ENCODE measurements around the gene HOXB13.

The HOXB13 gene

DNA sequence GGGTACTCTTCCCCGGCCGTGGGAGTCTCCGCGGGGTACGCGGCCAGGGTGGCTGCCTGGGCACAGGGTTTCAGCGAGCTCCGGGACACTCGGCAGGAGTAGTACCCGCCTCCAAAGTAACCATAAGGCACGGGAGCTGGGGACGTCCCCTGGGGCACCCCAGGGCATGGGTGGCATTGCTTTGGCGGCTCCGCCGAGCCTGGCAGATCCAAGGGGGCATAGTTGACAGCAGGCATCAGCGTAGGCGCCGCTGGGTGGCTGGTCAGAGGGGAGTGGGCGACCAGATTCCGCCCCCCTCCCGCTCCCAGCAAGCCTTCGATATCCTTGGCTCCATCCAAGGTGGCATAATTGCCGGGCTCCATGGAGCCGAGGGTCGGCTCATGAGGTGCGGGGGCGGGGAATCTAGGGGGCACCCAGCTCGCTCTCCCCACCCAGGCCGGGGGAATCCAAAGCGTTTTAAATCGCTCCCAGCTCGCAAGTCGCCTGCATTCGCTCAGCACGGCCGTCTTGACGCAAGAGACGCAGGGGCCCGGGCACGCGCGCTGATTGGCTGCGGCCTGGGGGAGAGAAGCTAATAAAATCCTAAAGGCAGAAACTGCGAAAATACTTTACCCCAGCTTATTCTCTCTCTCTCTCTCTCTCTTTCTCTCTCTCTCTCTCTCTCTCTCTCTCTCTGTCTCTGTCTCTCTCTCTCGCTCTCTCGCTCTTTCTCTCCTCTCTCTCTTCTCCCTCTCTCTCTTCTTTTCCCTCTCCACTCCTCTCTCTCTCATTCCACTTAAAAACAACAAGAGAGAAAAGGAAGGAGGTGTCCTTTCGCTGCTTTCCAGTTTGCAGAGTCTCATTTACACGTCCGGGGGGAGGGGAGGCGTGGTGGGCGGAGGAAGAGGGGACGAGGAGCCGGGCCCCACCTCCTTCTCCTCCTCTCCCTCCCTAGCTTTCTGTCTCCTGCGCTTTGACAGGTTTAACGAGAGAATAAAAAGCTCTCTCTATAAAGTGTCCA, at the start of gene HOXB13:
Gene HOXB13, minus strand, starts transcription at position 519 of the 1,000 bp plus-strand sequence. Its CDS starts 157 bp downstream, at position 362.
- DNase-seq (ENCODE audit: low spot score), result peak; percentile 88

DNA sequence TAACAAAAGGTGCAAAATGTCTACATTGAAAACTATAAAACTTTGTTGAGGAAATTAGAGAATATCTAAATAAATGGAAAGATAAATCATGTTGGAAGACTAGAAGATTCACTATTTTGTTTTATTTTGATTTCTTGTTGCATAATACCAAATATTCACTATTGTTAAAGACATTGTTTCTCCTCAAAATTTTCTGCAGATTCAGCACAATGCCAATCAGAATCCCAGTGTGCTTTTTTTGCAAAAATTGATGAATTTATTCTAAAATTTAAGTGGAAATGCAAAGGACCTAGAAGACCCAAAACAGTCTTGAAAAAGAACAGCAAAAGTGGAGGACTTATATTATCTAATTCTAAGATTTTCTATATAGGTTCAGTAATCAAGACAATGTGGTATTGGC, 48.1 kb upstream of the HOXB13 start:
- DNase-seq (ENCODE audit: low spot score), result no peak

DNA sequence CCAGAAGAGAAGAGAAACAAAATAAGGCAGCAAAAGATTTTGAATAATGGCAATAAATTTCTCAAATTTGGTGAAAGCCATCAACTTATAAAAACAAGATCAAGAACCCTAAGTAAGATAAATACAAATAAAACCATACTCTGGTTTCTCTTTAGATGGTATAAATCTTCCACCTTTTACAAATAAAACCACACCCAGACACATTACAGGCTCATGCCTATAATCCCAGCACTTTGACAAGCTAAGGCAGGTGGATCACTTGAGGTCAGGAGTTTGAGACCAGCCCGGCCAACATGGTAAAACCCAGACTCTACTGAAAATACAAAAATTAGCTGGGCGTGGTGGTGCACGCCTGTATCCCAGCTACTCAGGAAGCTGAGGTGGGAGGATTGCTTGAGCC, 44.7 kb upstream of the HOXB13 start:
- no peak for DNase-seq (ENCODE audit: low spot score)

DNA sequence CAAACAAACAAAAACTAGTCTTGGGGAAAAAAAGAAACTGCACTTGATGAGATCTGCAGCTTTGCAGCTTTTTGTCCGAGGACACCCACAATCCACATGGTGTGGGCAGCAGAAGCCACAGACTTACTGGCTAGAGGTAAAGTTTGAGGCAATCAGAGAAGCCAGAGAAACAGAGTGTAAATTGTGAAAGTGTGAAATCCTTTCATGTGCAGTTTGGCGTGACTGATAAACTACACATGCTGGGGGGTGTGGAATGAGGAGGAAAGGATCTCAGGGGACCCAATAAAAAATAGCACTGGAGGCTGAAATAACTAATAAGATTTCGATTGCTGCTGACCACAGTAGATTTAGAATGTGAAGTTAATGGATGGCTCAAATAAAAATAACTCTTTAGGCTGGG, 42.4 kb upstream of the HOXB13 start:
- no peak for DNase-seq (ENCODE audit: low spot score)

DNA sequence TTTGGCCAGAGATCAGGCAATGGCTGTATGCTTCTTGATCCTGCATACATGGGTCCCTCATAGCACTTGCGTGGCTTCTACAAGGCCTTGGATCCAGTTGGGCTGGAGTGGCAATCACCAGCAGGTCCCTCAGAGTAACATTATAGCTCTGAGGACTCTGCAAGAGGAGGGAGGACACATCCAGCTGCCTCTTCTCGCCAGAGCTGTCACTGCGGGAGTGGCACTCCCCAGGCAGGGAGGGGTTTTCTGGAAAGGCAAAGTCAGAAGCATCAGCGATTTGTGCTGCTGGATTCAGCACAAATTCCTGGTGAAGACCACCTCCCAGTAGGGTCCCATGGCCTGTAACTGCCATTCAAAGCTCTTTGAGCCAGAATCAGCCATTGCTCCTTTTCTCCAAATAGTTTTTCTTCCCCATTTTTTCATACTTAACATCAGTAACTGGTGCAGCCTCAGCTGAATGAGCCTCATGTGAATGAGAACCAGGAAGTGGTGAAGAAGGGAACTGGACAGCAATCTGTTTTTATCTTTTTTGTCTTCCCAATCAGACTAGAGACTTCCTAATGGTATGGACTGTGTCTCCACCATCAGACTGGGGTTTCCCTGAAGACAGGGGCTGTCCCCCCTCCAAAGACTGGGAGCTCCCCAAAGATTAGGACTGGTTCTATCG, 40.6 kb upstream of the HOXB13 start:
- DNase-seq (ENCODE audit: low spot score), result no peak

DNA sequence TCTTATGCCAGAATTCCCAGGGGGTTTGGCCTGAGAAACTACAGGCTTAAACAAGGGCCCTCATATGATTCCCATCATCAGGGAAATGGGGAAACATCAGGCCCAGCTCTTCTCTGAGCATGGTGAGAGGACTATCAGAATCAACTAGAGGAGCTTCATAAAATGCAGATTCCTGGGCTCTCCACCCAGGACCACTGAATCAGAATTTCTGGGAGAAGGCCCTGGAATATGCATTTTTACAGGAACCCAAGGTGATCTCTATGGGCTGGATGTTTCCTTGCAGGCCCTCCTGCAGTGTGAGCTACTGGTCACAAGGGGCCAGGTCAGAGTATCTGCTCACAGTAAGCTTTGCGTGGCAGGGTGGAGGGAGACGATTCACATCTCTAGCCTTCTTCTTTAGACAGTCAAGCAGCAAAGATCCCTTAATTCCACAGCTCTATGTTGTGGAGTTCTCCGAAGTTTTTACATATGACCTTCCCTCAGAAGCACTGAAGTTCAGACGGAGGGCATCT, 38.8 kb upstream of the HOXB13 start:
- no peak for DNase-seq (ENCODE audit: low spot score)

DNA sequence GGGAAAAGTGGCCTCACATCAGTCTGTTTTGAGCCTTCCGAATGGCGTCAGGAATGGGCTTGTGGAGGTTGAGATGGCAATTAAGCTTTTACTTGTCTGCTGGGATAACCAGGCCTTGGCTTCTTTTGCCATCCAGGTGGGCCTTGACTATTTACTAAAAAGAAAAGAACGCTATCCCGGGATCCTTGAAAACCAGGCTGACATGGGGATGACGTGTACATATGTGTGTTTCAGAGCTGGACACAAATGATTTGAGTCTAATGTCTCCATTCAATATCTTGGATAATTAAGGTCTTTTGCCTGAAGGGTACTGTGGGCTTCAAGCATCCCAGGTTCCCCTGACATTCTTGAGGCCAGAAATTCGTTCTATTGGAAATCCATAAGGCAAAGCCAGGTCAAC, 32.6 kb upstream of the HOXB13 start:
- no peak for DNase-seq (ENCODE audit: low spot score)

DNA sequence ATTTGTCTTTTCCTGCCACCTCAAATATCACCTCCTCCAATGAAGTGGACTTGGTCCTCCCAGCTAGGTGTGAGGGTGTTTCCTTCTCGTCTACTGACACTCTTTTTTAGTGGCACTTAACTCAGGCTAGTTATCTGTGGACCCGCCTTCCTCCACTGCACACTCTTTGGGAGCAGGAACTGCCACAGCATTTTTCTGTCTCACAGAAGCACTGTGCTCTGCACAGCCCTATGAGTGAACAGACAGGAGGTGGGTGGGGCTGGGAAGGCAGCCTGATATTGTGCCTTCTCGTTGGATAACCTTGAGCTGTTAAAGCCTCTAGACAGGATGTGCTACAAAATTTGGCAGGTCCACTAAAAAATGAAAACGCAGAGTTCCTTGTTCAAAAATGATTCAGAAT, 31.9 kb upstream of the HOXB13 start:
- DNase-seq (ENCODE audit: low spot score), result no peak

DNA sequence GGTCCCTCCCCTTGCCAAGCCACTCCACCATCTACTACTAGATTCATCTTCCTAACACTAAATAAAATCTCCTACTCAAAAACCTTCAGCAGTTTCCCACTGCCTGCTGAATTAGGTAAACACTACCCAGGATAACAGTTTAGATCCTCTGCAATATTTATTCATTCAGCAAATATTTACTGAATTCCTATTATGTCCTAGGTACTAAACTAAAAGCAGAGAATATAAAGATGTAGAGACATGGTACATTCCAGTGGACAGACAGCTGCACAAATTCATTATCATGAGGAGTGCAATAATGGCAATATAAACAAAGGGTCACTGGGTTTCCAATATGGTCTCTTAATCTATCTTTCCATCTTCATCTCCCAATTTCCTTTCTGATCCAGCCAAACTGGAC, 30.7 kb upstream of the HOXB13 start:
- no peak for DNase-seq (ENCODE audit: low spot score)

DNA sequence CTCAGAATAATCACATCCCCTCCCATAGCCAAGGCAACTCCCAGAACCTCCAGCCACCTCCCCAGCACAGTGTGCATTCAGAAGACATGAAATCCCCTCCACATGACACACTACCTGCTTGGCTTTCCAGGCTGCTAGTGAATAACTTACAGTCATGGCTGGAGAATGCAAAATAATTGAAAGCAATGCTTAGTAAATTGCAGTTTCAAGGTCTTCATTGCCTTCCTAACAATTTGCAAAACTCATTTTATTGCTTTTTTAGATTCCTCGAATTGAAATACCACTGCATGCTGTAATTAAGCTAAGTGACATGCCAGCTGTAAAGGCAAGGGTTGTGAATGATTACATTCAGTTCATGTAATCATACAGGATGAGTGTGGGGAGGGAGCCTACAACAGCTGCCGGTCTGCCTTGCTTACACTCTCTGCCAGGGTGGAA, 29.0 kb upstream of the HOXB13 start:
- no peak for DNase-seq (ENCODE audit: low spot score)

DNA sequence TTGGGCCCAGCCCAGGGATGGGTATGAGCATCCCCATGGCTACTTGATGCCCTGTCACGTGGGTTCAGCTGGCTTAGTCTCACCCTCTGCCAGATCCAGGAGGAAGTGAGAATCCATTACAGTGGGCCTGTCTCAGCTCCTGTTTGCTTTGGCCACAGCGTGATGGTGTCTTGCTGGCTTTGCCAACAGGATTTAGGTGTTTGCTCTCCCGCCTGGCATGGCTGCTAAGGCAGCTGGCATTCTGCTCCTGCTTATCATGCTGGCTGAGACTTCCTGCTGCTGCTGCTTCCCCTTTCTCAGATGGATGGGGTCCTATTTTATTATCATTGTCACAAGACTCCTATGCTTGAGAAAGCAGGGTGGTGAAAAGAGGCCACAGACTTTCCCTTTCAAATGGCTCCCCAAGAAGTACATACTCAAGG, 28.3 kb upstream of the HOXB13 start:
- DNase-seq (ENCODE audit: low spot score), result no peak

DNA sequence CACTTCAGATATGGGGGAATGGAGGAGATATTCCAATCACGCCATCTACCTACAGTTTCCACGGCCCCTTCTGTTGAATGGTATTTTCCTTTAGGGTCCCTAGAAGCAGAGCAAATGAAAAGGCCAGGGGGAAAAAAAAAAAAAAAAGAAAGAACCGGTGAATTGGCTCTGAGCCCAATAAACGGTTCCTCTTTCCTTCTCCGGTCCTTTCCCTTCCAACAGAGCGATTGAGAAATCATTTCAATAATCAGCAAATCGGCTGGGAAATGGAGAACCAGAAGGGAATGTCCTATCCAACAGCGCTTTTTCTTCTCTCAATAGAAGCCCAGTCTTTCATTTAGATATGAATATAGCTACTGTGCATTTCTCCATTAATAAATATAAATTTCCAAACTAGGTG, 26.8 kb upstream of the HOXB13 start:
- DNase-seq (ENCODE audit: low spot score), result no peak

DNA sequence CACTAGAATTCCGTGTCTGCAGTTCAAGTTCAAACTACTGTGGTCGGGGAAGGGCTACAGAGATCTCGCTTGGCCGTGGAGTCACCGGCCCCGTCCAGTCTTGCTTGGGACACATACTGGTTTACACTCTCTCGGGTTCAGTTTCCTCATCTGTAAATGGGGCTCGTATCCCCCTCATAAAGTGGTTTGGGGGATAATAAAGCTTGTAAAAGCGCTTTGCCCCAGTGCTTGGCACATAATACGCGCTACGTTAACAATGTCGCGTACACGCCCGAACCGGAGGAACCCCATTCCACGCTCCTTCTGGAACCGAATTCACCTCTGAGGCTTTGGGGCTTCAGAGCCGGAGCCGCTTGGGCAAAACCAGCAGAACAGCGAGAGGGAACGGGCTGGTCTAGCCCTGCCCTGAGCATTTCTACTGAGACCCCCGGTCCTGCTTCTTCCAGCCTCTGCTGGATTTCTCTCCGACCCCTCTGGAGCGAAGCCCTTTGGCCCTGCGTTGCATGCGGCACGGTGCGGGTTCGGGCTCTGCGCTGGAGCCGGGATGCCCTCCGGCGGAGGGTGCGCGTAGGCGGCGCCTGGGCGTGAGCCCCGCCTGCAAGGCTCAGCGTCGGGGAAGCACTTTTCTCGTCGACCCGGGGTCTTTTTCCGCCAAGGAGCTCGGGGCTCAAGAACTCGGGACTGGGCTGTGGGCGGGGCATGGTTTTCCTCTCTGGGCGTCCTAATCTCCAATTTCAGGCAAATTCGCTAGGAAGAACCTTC, 26.1 kb upstream of the HOXB13 start:
- no peak for DNase-seq (ENCODE audit: low spot score)

DNA sequence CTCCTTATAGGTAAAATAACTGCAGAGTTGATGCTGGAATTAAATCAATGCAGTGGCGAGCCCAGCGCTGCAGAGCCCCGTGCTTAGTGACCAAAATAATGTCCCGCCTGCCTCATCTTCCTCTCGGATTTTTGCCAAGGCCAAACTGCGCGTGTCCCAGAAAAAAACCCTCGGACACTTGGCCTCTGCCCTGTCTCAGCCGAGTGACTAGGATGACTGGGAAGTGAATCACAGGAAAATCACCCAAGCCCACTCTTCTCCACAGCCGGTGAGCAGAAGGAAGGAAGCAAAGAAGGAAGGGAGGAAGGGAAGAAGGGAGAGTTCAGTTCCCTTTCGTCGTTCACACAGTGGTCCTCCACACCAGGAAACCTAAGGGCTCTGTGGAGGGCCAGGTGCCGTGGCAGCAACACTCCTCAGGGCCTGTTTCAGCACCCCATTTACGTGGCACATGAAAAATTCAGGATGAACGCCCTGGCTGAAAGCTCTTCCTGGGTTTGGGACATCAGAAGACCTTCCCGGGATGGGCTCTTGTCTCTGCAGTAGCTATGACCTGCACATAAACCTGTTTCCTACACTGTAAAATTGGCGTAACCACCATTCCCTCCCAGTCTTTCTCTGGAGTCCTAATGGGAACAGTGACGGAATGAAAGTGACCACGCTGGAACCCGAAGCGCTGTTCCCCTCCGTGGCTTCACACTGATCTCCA, 25.4 kb upstream of the HOXB13 start:
- no peak for DNase-seq (ENCODE audit: low spot score)

DNA sequence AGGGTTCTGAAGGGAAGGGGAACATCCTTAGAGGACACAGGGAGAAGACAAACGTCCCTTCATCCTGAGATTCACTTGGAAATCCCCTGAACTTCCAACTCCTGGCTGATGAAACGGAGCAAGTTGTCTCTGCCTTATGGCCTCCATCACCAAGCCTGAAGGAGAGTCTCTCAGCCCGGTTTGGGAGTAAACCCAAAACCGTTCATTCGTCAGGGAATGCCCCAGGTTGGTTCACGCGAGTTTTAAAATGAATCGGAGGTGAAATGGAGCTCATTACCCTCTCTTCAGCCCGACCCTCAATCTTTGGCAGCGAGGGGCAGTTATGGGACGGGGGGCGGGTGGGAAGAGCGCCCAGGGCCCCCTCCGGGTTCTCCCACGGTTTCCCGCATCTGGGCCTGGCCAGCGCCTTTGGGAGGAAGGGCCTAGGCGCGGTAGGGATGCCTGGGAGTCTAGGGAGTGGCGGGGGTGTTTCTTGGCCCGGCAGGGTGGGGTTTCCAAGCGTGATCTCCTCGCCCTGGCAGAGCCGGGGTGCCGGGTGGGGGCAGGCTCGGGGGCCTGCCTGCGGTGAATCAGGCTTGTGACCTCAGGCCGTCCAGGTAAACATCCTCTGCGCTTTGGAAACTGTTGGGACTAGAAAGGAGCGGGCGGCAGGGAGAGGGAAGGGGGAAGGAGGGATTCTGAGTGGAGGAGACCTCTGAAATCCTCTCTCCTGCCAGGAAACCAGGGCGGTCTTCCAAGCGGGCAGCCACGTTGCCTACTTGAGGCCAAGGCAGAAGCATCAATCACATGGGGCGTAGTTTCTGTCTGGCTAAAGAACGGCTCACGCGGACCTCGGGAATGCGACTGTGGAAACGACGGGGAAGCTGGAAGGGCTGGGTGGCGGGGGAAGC, 24.1 kb upstream of the HOXB13 start:
- no peak for DNase-seq (ENCODE audit: low spot score)

DNA sequence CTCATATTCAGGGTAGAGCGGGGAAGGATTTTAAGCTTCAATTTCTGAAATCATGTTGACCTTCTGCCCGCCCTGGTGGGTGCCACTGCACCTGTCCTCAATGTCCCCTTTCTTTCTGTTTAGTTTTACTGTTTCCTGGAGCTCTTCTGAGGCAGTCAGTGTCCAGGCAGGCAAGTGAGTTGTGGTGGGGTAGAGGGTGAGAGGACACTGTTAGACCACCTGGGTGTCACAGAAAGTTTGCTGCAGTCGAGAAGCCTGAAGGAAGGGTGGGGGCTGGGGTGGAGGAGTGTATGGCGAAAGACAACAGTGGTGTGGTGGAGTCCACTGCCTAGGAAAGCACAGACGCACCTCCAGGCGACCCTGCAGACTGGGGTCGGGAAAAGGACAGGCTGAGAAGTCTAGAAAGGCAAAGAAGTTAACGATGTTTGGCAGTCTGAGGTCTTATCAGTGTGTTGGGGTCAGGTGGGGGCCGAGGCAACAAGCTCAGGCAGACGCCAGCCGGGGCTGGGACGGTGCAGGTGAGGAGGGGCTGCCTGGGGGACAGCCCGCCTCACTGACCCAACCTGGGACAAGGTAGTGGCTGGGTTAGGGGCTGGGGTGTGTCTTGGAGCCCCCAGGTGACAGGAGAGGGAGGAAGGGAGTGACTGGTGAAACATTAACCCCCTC, 23.3 kb upstream of the HOXB13 start:
- DNase-seq (ENCODE audit: low spot score), result no peak

DNA sequence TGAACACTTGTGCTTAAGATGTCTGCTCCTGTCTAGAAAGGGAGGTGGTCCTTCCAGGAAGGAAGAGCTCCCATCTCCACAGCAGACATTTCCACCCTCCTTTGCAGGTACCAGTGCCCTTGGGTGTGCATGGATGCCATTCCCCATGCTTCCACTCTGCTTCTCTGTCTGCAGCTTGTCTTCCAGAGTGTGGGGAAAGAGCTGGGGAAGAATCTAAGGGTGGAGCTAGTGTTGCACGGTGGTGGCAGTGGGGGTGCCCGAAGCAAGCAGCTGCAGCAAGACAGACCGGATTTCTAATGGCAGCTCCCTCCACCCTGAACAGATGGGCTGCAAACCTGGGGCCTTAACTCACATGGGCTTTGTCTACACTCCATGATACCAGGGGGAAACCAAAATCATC, 22.6 kb upstream of the HOXB13 start:
- DNase-seq (ENCODE audit: low spot score), result no peak

DNA sequence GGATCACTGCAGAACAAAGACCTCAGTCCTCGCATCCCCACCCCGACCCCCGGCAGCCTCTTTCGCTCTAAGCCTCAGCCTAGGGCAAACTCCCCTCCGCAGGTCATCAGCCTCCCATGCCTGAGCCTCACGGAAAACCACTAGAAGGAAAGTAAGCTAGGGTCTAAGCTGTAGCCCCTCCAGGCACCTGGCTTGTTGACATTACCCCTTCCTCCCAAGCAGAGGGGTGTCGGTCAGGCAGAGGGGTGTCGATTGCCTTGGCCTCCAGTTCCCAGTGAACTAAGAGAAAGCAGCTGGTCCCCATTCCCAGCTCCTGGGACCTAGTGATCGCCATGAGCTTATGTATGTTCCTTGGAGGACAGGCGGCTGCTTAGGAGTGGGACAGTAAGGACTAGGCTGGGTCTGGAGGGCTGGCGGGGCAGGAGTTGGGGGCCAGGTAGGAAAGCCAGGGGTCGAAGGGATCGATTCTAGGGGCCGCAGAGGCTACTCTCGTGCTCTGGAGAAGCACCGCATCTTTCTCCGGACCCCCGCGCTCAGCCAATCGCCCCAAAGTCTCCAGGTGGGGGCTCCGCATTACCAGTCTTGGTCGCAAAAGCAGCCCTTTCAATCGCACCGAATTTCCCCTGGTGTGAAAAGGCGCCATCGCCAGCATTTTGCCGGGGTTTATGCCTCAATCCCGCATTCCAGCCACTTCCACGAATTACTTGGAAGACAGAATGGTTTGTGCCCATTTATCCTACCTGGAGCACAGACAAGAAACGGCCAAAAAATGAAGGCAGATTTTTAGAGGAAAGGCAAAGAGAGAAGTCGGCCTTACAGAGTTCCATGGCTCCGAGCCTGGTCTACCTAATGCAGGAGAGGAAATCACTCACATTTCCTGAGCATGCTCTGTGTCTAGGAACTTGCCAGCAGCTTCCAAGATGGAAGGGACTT, 21.3 kb upstream of the HOXB13 start:
- DNase-seq (ENCODE audit: low spot score), result no peak
